GM19328 (cell line): ENCODE results near the gene CREB5.

ENCODE experiments used
- ATAC-seq: cut with Tn5 transposase; IDR thresholded peaks from one replicate; pipeline ENCODE4 v1.9.1; 2021; ENCODE audit warnings: mild to moderate bottlenecking, moderate library complexity; ENCODE audit not compliant: unreplicated experiment

CREB5 gene

DNA sequence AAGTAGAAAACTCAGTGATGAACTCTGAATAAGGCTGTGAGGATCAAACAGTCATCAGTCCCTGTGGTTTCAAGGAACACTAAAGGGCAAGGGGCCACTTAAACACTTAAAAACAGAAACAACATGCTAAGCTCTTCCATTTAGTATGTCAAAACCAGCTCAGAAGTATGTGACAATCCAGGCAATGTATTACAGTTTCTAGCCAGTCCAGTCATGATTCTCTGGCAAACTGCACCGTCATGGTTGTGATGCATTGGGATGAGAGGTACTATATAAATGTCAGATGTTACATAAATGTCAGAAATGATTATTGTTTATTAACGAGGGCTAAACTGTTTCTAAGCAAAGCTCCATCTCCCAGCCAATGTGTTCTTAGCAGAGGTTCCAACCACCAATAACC lies 4.7 kb upstream of the CREB5 start:
- ATAC-seq, result no peak

DNA sequence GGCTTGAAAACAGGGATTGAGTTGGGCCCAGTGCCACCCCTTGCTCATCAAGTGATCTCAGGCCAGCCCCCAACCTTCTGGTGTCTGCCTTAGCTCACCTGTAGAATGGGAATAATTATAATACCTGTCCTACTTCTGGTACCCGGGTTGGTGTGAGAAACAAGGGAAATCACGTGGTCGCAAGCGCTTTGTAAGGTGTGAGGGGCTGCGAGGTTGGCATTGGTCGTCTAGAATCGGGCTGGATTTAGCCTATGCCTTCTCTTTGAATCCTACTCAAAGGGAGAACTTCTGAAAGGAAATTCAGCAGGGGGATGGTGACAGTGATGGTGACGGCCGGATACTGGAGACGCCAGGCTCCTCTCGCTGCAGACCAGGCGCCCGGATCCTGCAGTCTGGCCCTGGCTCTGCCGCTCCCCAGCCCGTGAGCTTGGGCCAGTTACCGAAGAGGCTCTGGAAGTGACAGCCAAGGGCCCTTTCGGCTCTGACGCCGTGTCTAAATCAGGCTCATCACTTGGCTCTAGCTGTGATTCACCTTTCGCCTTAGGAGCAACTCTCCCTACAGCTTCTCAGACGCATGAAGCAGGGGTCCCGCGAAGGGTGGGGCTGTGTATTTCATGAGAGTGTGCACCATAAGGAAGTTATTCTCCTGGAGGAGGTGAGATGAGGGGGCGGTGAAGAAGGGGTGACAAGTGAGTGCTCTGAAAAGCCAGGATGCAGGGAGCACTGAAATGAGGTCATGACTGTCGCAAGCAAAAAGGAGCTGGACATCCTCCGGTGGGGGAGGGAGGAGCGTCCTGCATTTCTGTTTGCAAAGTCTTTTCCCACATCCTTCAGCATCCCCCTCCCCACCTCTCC lies 4.0 kb upstream of the CREB5 start:
- no peak for ATAC-seq

DNA sequence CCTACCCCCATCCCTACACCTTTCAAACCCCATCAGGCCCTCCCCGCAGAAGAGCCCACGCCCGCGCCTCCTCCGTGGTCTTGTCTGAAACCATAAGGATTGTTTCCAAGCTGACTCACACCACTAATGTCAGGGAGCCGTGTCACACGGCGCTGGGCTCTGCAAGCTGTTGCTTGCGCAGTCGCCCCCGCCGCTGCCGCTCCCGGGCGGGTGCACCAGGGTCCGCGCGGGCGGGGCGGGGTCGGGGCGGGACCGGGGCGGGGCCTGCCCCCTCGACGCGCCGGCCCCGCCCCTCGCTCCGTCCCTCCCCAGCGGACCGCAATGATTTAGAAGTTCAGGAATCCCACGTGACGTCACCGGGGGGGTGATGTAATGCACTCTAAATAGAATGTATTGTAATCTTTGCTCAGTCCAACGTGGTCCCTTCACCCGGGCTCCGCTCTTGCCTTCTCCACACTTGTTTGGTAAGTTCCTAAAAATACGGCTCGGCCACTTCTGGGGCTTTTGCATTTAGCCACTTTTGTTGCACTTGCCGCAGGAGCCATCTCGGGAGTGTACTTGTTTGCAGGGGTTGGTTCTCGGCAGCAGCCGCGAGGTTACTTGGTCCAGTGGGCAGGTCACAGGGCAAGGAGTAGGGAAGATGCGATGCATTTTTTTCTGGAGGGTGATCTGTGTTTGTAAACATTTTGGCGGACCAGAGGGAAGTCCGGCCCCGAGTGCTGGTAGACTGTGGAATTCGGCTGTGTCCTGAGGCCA lies 3.2 kb upstream of the CREB5 start:
- peak; percentile 50 for ATAC-seq

DNA sequence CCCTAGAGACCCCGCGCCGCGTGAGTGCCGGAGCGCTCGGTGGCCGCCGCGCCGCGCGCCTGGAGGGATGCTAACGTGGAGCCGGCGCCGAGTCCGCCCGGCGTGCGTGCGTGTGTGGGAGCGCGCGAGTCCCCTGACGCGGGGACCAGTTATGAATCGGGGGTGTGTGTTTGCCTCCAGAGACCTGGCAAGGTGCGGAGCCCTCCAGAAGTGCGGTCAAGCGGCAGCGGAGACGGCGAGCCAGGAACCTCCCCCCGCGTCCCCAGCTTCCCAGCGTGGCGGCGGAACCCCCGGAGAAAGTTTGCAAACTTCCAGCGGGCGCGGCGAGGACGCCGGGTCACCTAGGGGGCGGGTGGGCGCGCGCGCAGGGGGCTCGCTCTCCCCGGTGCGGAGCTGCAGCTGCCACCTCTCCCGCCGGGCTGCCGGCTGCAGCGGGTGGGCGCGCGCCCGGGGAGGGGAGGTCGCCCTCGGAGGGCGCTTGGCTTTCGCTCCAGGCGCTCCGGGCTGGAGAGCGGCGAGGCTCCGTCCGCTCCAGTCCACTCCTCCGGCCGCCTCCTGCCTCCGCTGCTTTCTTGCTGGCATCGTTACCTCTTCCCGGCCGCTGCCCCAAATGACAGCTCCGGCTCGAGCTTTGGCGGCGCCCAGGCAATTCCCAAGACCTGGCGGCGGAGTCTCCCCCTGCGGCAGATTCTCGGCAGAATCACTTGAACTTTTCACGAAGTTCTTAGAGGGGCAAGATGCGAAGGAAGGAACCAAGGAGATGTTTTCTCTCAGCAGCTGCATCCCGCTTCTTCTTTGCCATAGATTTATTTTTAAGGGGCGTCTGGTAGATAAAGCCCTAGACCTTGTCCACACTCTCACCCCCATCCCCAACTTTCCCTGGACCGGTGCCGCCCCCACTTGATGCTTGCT lies 2.3 kb upstream of the CREB5 start:
- ATAC-seq, result peak; percentile 15

DNA sequence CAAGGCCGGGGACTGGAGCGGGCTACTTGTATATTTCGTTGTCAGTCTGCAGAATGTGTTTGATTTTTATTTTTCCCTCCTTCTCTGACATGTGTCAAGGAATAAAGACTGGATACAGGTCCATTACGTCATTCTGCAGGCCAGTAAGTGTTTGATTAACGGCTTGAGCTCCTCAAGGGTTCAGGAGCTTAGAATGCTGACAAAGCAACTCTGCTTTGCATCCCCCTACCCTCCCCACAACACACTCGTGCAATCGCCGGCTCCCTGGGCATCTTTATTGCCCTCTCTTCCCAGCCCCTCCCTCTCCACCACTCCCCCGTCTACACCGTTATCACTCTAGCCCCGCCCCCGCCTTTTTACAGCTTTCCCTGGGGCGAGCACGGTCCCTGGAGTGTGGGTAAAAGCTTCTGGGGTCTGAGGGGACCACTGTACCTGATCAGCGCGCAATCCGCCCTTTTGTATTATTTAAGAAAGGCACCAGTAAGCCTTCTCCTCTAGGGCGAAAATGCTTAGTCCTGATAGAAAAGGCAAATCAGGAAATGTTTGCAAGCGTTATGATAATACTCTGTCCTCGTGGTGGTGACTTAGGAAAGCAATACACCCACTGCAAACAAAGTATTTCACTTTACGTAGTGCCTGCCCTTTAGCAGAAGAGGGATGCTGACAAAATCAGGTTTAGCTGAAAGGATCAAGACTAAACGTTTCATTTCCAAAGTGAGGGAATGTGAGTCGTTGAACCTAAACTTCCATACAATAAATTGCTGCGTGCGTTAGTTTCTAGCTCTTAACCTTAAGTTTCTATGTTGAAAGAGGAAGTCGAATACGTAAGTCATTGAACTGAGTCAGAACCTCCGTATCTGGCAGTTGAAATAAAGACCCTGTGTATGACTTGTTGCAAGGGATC lies 1.4 kb upstream of the CREB5 start:
- ATAC-seq, result no peak

DNA sequence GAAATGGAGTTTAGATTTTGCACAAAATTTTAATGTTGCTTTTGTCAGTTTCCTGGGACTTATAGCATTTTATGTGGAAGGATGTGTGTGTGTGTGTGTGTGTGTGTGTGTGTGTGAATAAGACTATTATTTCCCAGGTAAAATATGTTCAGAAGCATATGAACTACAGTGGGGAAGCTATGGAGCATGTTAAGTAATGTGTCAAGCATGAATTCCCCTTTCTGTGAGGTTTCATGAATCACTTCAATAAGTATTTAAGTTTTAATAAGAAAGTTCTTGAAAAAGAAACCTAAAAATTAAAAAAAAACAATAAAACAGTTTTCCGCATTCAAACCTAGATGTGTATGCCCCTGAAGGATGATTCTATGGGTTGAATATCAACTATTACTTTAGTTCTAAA lies 693 bp downstream of the CREB5 start:
- ATAC-seq, result no peak

DNA sequence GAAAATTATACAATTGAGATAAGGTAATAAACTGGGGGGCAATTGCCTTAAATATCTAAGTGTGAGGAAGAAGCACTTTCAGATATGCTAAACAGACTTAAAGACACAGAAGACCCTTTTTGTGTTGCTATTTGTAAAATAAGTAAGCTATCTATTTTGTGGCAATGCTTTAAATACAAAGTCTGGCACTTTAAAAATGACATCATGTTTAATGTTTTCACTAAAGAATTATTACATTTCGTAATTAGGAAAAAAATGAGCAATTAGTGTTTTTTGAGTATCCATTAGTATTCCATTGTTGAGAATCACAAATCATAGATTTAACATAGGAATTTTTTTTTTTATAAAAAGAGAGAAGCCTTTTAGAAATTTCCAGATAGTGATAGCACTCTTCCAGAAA lies 2.1 kb downstream of the CREB5 start:
- ATAC-seq, result no peak

DNA sequence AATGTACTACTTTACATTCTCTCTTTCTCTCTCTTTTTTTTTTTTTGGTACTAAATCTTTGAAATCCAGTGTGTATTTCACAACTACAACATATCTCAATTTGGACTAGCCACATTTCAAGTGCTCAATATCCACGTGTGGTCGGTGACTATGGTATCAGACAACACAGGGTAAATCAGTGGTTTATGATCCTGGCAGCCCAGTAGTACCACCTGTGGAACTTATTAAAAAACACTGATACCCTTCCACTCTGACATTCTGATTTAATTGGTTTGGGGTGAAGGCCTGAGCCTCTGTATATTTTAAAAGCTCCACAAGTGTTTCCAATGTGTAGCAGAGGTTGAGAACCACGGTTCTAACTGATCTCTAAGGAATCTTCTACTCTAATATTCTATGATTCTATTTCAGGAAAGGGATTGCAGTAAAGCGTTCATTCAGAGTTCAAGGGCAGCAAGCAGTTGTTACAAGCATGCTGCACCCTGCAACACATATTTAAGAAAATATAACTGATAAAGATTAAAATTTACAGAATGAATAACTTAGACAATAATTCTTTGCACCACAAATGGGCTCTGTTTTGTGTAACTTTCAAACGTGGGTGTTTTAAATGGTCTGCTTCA lies 5.1 kb downstream of the CREB5 start:
- no peak for ATAC-seq

DNA sequence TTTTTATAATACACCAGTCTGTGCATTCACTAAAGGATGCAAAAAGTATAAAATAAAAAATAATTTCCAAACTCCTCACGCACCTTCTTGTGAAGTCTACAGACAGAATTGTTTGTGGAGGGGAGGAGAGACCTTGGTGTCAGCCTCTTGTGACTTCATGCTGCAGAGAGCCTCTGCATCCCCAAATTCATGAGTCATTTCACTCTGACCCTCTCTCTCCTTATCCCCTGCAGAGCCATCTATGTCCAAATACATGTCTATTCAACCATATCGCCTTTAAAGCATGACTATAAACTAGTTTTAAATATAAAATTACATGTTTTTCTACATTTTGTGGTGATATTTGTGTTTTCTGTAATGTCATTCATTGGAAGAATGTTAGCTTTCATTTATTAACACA lies 6.0 kb downstream of the CREB5 start:
- ATAC-seq, result no peak

DNA sequence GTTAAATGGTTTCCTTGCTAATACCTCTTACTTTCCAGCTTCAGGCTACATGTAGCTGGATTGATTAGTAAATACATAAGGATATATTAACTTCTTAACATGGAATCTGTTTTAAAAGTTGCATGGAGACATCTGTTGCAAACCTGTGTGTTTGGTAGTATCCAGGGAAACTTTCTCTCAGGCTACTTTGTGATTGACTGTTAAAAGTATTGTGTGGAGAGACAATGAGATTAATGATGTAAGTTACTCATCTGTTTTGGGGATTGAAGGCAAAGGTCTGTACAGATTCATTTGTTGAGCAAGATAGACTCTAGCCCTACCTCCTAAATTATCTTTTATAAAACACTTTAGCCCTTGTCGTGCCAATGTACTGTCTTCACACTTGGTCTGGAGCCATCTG lies 6.6 kb downstream of the CREB5 start:
- no peak for ATAC-seq

DNA sequence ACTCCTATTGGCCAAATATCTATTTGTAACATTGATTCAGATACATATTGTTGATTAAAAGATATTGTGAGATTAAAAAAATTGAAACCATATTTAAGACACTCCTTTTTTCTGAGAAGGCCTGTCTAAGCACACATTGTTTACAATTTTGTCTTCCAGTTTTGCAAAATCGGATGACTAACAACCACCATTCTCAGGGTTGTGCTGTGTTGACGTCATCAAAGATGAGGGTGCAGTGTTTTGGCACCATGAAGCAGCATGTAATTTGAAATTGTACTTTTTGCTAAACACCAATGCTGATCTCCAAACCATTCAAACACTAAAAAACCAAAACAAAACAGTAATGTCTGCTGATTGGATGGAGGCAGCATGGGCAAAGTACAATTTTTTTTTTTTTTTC lies 7.4 kb downstream of the CREB5 start:
- ATAC-seq, result no peak

DNA sequence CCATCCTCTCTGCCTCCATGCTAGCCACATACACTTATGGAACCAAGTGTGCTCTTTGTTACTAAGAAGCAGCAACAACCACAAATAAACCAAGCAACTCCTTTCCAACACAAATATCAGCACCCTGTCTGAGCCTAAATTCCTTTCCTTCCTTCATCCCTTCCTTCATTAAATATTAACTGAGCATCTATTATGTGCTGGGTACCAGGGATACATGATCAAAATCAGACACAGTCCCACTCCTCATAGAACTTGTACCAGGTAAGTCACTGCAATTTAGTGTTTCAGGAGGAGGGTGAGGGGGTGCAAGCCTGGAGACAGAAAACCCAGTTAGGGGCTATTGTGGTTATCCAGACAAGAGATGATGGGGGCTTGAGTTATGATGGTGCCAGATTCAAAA lies 10.8 kb downstream of the CREB5 start:
- ATAC-seq, result no peak

DNA sequence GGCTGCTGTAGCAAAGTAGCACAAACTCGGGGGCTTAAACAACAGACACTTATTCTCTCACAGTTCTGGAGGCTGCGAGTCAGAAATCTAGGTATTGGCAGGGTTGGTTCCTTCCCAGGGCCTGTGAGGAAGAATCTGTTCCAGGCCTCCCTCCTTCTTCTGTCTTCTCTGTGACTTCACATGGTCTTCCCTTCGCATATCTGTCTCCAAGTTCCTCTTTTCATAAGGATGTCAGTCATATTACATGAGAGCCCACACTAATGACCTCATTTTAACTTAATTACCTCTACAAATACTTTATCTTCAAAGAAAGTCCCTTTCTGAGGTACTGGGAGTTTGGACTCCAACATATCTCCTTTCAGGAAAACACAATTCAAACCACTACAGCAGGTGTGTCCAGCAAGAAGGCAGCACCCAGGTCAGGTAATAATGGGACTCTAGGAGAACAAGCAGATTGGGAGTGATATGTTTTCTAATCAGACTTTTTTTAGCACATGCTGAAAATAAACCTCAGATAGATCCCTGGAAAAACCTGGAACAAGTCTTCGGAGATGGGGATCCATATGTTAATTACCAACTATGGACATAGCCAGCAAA lies 11.7 kb downstream of the CREB5 start:
- ATAC-seq, result no peak

DNA sequence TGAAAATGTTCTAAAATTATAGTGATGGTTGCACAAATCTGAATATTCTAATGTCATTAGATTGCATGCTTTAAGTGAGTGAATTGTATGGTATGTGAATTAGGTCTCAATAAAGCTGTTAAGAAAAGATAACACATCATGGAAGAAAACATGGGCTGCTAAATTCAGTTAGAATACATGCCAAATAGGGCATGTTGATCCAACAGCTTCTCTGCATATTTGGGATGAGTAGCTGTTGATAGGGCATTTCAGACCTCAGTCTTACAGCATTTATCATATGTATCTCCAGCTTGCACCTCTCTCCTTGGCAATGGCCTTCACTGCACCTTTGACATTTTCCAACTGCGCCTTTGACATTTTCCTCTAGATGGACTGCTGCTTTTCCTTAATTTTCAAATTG lies 13.2 kb downstream of the CREB5 start:
- ATAC-seq, result no peak

DNA sequence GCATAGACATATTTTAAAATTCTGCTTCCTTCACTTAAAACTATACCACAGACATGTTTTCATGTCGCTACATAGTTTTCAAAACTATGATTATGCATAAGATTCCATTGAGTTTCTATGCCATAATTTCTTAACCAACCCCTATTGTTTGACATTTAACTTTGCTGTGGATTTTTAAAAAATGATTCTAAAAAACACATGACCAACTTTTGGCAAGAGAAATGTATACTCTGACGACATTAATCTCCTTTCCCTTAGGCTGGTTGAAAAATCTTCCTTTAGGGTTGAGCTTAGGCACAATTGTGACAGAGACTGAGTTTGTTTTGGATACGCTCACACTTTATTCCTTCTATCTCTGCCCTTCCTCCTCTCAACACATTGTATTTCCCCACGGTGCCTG lies 14.9 kb downstream of the CREB5 start:
- no peak for ATAC-seq

DNA sequence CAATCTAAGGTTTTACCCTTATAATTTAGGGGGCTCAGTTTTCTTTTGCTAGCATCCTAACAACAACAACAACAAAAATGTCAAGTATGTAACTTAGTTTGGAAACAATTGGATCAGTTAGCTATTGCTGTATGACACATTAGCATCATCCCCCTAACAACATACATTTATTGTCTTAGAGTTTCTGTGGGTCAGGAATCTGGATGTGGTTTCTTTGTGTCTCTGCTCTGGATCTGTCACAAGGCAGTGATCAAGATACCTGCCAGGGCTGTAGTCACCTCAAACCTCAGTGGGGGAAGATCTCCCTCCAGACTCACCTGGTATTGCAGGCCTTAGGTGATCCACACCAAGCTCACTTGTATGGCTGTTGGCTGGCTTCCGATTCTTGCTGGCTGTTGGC lies 18.3 kb downstream of the CREB5 start:
- no peak for ATAC-seq

DNA sequence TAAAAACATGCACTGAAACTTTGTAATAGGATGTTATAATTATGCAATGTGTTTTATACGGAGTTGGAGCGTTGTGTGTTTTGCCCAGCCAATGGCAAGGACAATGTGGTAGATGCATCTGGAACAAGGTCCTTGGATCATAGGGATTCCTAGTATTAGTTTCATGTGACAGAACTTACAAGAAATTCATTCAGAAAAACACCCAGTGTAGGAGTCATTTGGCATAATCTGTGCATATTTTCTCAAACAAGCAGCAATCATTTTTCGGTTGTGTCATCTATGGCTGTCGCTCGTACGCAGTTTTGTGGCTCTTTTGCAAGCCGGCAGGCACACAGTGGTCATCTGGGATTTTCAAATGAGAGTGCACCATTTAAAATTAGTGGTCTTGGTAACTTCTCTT lies 19.8 kb downstream of the CREB5 start:
- ATAC-seq, result no peak

DNA sequence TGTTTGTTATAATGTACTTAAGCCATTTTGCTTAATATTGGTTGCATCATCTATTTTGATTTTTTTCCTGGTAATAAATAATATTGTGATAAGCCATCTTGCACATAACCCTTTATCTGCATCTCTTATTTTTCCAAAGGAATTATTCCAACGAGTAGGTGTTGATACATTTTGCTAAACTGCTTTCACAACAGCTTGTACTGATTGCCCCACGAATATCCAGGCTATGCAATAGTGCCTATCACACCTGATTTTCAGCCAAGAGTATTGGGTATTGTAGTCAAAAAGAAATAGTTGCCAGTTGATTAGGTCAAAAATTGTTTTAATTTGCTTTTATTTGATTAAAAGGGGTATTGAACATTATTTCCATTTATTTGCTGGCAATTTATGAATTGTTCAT lies 20.7 kb downstream of the CREB5 start:
- no peak for ATAC-seq

DNA sequence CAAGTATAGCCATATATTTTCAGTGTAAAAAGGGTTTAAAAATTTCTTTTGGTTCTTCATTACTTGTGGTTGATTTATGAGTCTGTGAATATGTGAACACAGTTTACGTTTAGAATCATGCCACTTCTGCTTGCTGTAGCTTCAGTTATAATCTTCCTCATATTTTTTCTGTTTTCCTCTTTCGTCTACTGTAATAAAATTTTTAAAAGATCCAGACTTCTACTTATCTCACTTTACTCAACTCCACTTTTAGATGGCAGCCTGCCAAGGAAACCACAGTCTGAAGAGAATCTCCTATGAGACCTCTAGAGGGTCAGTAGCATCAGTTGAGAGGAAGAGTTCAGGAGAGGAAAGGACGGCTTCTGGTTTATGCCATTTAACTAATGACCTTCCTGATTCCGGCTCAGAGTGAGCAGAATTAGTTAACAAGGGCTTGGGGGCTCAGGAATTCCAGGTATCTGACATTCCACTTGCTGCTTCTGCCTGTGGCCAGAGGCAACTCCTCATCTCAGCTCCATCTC lies 21.4 kb downstream of the CREB5 start:
- no peak for ATAC-seq
